ENCODE results near the gene KCNE2. TPM values are rescaled to one million over a fixed set of nuclear protein-coding genes. Genes with fewer than 3 reads are reported as not detected.
"Not testable (repeated sequence)": the region's sequence is repeated elsewhere in the genome, so short reads cannot be mapped to it uniquely, and the experiment has no call there.

The KCNE2 gene
- total RNA-seq, 1 experiment from 2014 or later = not detected

GRCh38 chr21:34372321-34372720 lies 8.5 kb downstream of the KCNE2 start:
- Histone ChIP-seq H3K27ac (ENCODE audit: low read depth, low read length) (no peak overlapping the region), H3K27me3 (ENCODE audit: insufficient read depth, low read length) (no peaks in the 10 kb centered on the region), H3K4me3 (replicated peaks in 1 of 2; ENCODE audit: low read depth in 1 of 2, low read length in 2 of 2) (no peak overlapping the region), H3K9ac (ENCODE audit: low read length) (no peak overlapping the region), H4K20me1 (ENCODE audit: insufficient read depth) (no peaks in the 10 kb centered on the region), H3K4me1 (ENCODE audit: control insufficient read depth in 1 of 2, insufficient read depth in 2 of 2, low read length in 2 of 2) (no peaks in the 10 kb centered on the region; a peak in 1 of 4 replicates), H3K9me2 (ENCODE audit: insufficient read depth) (no peaks in the 10 kb centered on the region), H3K79me2 (ENCODE audit: insufficient read depth, low read length) (no peaks in the 10 kb centered on the region), H2AFZ (ENCODE audit: low read depth, low read length, poor library complexity, severe bottlenecking) (no peak overlapping the region), H3K4me2 (ENCODE audit: low read length) (no peak overlapping the region), H3K9me3 (ENCODE audit: control insufficient read depth in 1 of 2, insufficient read depth in 1 of 2, low read depth in 1 of 2, low read length in 2 of 2) (no peaks in the 10 kb centered on the region), H3K36me3 (ENCODE audit: control insufficient read depth in 1 of 2, insufficient read depth in 2 of 2, low read length in 2 of 2) (no peaks in the 10 kb centered on the region)
- TF ChIP-seq FOSL1 (IDR thresholded peaks at IDR 0.05; ENCODE audit: low read depth) (no peak), SRF (IDR thresholded peaks at IDR 0.05; ENCODE audit: low read depth) (no peak), EZH2phosphoT487 (IDR thresholded peaks at IDR 0.05; ENCODE audit: borderline replicate concordance) (no peak), CBX3 (IDR thresholded peaks at IDR 0.05; ENCODE audit: low read depth) (no peak), CTCF (IDR thresholded peaks at IDR 0.05 in 2 of 3, conservative IDR thresholded peaks at IDR 0.05 in 1 of 3; ENCODE audit: borderline replicate concordance in 1 of 3, insufficient read depth in 1 of 3, low read depth in 2 of 3, low read length in 2 of 3) (no peak), ATF3 (IDR thresholded peaks at IDR 0.05) (no peak), YY1 (IDR thresholded peaks at IDR 0.05; ENCODE audit: extremely low read depth, insufficient replicate concordance, low read depth, low read length) (no peak), ZNF274 (IDR thresholded peaks at IDR 0.05; ENCODE audit: low read depth, low read length) (no peak), JUND (IDR thresholded peaks at IDR 0.05) (no peak), SP1 (IDR thresholded peaks at IDR 0.05; ENCODE audit: low read depth) (no peak), ZBTB33 (IDR thresholded peaks at IDR 0.05; ENCODE audit: extremely low read depth, insufficient replicate concordance, low read length) (no peak), TCF7L2 (IDR thresholded peaks at IDR 0.05; ENCODE audit: borderline replicate concordance, extremely low read depth, insufficient read depth, insufficient read length) (no peak), ELF1 (IDR thresholded peaks at IDR 0.05; ENCODE audit: borderline replicate concordance, low read depth) (no peak)
- ChIA-PET CTCF (no interaction called here), POLR2A (no interaction called here), RAD21 (ENCODE audit: low non-redundant PET in 1 of 2, low total read pairs in 2 of 2, uncharacterized antibody in 2 of 2, unreplicated experiment in 2 of 2) (no interaction called here)
- ATAC-seq (no peak), DNase-seq (ENCODE audit: low read depth, low spot score) (no peak)
- intact Hi-C loops (cut with micrococcal nuclease) = no loop called here
- no TSS peak for BruUV-seq (replicated peaks)

- DNase-seq (ENCODE audit: low read depth, low spot score); H3K4me2 ChIP-seq (ENCODE audit: low read length); H3K4me3 ChIP-seq (replicated peaks in 1 of 2; ENCODE audit: low read depth in 1 of 2, low read length in 2 of 2); H4K20me1 ChIP-seq (ENCODE audit: insufficient read depth); RAD21 ChIA-PET (ENCODE audit: low non-redundant PET in 1 of 2, low total read pairs in 2 of 2, uncharacterized antibody in 2 of 2, unreplicated experiment in 2 of 2); H3K4me1 ChIP-seq (ENCODE audit: control insufficient read depth in 1 of 2, insufficient read depth in 2 of 2, low read length in 2 of 2); BruUV-seq (replicated peaks); H3K79me2 ChIP-seq (ENCODE audit: insufficient read depth, low read length); H3K36me3 ChIP-seq (ENCODE audit: control insufficient read depth in 1 of 2, insufficient read depth in 2 of 2, low read length in 2 of 2); CTCF ChIA-PET; POLR2A ChIA-PET; H3K9me2 ChIP-seq (ENCODE audit: insufficient read depth); H3K27me3 ChIP-seq (ENCODE audit: insufficient read depth, low read length); H3K9ac ChIP-seq (ENCODE audit: low read length); ATAC-seq; H2AFZ ChIP-seq (ENCODE audit: low read depth, low read length, poor library complexity, severe bottlenecking); H3K9me3 ChIP-seq (ENCODE audit: control insufficient read depth in 1 of 2, insufficient read depth in 1 of 2, low read depth in 1 of 2, low read length in 2 of 2); intact Hi-C loops (cut with micrococcal nuclease); H3K27ac ChIP-seq (ENCODE audit: low read depth, low read length): not testable (repeated sequence)
Observed at GRCh38 chr21:34374462-34374861, 10.7 kb downstream of the KCNE2 start.
